GM19239 (cell line): ENCODE data around the gene ACACA.

Experiments
- DNase-seq: peaks from one replicate; pipeline ENCODE4 v3.0.0; 2011; ENCODE audit warnings: low spot score; ENCODE audit not compliant: insufficient read length
- FAIRE-seq: peaks from 2 replicates; lab custom pipeline; 2011; peaks lifted over from hg19 to GRCh38; lab: Jason Lieb, UNC

Gene ACACA

DNA sequence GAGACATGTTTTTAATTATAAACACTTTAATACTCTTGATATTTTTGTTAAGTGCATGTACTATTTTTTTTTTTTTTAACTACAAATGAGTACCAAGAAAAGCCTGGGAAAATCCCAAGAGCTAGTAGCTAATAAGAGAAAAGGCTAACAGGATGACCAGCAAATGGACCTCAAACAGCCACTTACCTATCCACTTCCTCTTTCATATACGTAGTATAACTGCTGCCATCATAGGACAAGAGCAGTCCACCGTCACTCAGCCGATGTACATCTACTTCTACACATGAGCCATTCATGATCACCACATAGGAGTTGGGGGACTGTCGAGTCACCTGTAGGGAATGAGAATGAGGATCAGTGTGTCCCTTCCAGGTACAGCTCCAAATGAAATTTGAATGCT, 158.8 kb downstream of the ACACA start:
- DNase-seq (no peak), FAIRE-seq (no peak)

DNA sequence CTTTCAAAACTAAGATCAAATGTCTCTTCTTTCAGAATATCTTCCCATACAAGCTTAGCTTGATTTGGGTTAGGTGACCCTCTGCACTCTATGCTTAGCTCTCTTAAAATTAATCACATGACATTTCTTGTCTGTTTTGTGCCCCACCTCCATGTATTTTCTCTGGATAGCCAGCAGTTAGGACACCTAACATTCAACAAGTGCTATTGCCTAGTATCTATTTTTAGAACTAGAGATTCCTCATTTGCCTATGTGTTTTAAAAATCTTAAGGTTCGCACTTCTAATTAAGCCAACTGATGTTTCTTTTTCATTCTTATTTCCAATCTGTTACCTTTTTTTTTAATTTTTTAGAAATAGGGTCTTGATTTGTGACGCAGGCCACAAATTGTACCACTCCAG, 160.6 kb downstream of the ACACA start:
- FAIRE-seq (no peak), DNase-seq (no peak)

DNA sequence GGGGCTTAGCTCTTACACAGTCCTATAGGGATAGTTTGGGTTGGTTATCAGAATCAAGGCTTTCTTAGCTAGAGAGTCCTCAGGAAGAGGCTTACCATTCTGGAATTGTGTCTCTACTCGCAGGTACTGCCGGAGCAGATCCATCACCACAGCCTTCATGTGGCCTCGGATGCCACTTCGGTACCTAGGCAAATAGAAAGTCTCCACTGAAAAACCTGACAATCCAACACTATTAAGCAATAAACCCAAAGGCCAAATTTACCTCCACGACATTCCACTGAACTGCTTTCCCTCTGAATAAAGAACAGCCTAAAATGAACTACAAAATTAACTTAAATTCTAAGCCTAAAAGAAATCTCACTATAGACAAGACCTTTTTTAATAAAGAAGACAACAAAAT, 166.3 kb downstream of the ACACA start:
- DNase-seq: no peak
- FAIRE-seq: no peak

DNA sequence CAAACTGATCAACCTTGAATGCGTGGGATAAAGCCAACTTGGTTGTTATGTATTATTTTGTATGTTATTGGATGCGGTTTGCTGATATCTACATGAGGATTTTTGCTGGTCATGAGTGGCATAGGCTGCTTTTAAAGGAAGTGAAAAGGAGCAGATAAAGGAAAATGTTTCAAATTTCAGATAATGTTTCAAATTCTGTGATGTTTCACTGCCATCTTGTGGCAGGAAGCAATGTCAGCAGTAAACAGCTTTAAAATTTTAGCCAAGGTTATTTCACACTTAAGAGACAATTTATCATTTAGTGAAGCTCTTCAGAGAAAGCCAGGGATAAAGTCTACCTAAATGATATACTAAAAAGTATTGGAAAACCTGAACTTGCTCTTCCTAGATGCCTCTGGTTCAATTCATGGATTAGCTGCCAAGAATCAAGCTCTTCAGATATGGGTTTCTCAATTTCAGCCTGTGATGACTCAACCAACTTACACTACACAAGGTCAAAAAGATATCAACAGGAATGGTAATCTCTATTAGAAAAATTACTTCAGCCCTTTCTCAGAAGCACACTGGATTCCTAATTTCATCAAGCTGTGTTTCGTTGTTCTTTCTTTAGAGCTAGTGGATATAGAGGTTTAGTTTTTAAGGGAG, 166.8 kb downstream of the ACACA start:
- no peak for FAIRE-seq
- DNase-seq: no peak

DNA sequence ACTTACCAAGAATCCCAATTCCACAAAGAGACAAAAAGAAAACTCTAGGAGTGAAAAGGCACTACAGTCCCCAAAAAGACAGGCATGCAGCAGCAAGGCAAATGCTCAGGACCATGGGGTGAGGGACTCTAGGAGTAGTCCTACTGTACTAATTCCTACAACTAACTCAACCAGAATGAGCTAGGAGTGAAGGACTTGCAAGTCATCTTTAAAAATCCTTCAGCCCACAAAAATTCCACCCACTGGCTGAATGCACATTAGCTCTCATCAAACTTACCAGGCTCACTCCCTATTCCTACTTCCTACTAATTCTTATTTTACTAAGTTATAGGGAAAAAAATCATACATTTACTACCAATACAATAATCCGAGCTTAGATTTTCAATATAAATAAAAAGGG, 172.5 kb downstream of the ACACA start:
- no peak for DNase-seq
- no peak for FAIRE-seq

- DNase-seq: no peak
- no peak for FAIRE-seq
These were observed 173.6 kb downstream of the ACACA start for GRCh38 chr17:37233036-37233435.

- no peak for FAIRE-seq
- DNase-seq: no peak
These were observed 174.7 kb downstream of the ACACA start for GRCh38 chr17:37231887-37232286.

DNA sequence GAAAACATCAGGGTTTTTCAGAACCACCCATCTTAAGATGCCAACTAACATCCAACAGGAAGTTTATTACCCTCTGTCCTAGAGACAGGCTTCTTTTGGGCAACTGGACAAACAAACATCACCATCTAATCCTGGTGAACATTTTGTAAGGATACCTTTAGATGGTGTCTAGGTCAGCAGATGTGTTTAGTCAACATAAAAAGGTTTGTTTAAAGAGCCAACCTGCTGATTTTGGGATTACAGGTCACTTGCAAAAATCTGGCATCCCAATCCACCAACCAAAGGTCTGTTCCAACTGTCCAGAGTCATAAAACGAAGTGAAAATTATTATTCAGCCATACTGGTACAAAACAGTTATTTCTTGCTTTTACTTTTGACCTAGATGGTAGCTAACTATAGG, 176.0 kb downstream of the ACACA start:
- FAIRE-seq (no peak), DNase-seq (no peak)

DNA sequence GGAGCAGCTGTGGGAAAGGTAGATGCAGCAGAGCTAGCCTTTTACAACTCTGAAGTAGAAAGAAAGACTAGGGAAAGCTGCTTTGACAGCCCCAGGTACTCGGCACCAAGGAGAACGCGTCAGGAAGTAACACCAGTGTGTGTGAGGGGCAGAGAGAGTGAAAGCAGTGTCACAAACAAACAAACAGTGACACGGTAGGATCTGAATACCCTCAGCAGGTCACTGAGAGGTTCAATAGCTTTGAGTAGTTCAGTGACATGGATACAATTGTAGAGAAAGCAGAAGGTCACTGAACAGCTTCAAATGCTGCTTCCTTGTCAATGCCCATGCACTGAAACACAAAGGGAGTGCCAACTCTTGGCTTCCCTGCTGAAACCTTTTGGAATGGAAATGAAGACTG, 181.2 kb downstream of the ACACA start:
- no peak for FAIRE-seq
- DNase-seq: no peak

- no peak for DNase-seq
- no peak for FAIRE-seq
These were observed 184.8 kb downstream of the ACACA start for GRCh38 chr17:37221865-37222264.

DNA sequence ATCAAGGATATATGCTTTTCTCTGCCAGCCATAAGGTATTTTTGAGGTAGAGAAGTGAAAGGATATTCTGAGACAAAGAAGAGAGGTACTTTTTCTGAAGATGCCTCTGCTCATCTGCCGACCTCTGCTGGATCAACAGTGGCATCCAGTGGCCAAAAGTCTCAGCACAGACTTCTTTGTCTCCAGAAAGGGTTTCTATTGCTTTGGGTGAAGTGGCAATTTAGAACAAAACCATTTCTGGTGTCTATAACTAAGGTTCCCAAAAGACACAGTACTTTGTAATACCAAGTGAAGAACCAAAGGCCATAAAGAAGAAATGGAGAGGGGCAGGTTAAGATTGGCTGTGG, 186.1 kb downstream of the ACACA start:
- DNase-seq (no peak), FAIRE-seq (no peak)

DNA sequence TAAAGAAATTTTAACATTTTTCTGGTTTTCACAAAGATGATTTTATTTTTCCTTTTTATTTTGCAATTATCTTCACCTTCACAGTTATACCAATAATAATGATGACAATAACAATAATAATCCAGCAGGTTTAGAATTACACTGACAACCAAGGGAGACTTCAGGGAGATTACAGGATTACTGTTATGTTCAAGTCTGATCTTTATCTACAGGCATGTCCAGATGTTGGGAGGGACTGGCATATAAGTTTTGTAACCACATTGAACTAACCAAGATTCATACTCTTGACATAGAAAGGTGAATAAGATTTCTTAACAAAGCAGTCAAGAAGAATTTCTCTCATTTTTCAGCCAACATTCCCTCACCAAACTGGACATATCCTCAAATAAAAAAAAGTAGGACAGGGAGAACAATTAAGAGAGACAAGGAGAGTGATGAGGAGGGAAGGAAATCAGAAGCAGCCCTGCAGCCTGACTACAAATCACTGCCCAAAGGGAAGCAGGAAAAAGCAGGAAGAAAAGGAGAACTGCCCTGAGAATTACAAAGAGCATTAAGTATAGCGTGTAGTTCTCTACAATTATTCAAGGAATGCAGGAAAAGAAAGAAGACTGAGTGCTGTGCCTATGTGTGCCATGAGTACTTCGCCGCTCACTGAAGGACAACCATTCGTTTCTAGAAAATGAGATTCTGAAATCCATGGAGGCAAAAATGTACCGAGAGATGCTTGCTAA, 186.6 kb downstream of the ACACA start:
- no peak for FAIRE-seq

DNA sequence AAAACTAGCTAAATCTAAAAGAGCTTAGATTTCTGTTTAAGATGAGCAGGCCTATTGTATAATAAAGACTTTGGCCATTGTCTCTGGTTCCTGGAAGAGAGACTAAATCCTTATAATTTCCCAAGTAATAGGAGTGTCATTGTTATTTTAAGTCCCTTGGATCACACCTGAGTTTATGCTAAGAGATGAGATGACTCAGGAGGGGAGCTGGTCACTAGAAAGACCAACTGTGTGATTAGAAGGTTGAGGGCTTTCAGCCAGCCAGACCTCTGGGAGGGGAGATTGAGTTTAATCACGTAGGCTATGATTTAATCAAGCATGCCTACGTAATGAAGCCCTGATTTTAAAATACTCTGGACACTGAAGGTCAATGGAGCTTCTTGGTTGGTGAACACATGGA, 187.8 kb downstream of the ACACA start:
- FAIRE-seq (no peak), DNase-seq (no peak)

More for the DNA sequence above, 186.6 kb downstream of the ACACA start:
- DNase-seq: no peak

- FAIRE-seq (no peak), DNase-seq (no peak)
These were observed 192.2 kb downstream of the ACACA start for GRCh38 chr17:37214416-37214815.

DNA sequence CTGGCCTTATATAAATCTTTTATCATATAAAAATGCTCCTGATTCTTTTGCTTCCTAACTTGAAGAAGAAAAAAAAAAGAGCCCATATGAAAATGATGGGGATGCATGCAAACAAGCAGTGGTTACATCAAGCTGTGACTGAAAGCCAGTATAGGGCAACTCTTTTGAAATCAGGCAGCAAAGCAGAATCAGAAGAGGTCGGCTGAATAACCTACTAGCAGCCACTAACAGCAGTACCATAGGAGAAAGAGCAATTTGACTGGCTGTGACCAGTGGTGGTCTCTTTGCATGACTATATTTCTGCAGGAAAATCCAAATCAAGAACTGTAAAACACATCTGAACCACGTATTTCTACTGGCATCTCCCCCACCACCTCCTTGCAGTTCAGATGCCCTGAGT, 192.7 kb downstream of the ACACA start:
- no peak for FAIRE-seq
- no peak for DNase-seq

GRCh38 chr17:37212179-37212578, 194.5 kb downstream of the ACACA start:
- DNase-seq: no peak
- no peak for FAIRE-seq

DNA sequence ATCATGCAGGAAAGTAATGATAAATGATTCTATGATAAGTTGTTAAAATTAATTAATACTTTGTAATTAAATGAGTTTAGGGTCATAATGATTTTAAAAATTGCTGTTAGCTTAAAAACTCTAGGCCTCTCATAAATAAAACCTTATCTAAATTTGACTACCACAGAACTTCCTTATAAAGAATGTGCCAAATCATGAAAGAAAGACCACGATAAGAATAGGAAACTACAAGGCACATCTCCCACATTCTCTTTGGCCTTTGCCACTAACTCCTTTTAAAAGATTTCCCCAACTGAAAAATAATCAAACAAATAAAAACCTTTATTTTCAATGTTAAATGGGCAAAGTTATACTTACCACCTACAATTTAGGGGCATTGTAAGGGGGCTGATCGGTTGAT, 195.5 kb downstream of the ACACA start:
- FAIRE-seq (no peak), DNase-seq (no peak)

GRCh38 chr17:37207103-37207502, 199.5 kb downstream of the ACACA start:
- FAIRE-seq (no peak), DNase-seq (no peak)

- DNase-seq (no peak), FAIRE-seq (no peak)
These were observed 200.3 kb downstream of the ACACA start for GRCh38 chr17:37206299-37206698.

GRCh38 chr17:37200497-37200896, 206.1 kb downstream of the ACACA start:
- FAIRE-seq (no peak), DNase-seq (no peak)

GRCh38 chr17:37197336-37197735, 209.3 kb downstream of the ACACA start:
- FAIRE-seq (no peak), DNase-seq (no peak)

GRCh38 chr17:37194208-37194607, 212.4 kb downstream of the ACACA start:
- no peak for FAIRE-seq
- no peak for DNase-seq
